CD8-positive, alpha-beta memory T cell (primary cell): Measurements from ENCODE around the gene TTC38. TPM values are rescaled to one million over a fixed set of nuclear protein-coding genes. Genes with fewer than 3 reads are reported as not detected.
"Not testable (repeated sequence)": the region's sequence is repeated elsewhere in the genome, so short reads cannot be mapped to it uniquely, and the experiment has no call there.

Experiments used
- CTCF ChIA-PET: fragments of 350-600 bp; sonication (Branson Sonifier 250); formaldehyde crosslinking; loops from one replicate; lab custom pipeline; 2021; ENCODE audit warnings: antibody characterized with exemption; lab: Charles Lee
- POLR2A ChIA-PET: fragments of 350-600 bp; sonication (Branson Sonifier 250); formaldehyde crosslinking; loops from one replicate; lab custom pipeline; 2021; ENCODE audit warnings: antibody characterized with exemption; lab: Charles Lee
- DNase-seq, 5 donors: peaks; one replicate each; pipeline versions ENCODE4 v3.0.0 to v3.0.0-alpha.2; 2020 to 2022; ENCODE audit warnings: mixed read lengths in 1 of 5
- H3K27ac ChIP-seq: one replicate; pipeline ENCODE4 v1.7.0; 2013; ENCODE audit warnings: low read depth, mild to moderate bottlenecking, low read length, moderate library complexity
- H3K27me3 ChIP-seq: 2 replicates; pipeline ENCODE4 v1.7.0; 2013; ENCODE audit warnings: low read length, mild to moderate bottlenecking; ENCODE audit not compliant: insufficient read depth, poor library complexity, severe bottlenecking
- H3K36me3 ChIP-seq: 2 replicates; pipeline ENCODE4 v1.7.0; 2013; ENCODE audit warnings: mild to moderate bottlenecking, low read length, moderate library complexity; ENCODE audit not compliant: insufficient read depth
- H3K4me1 ChIP-seq: 2 replicates; pipeline ENCODE4 v1.7.0; 2013; ENCODE audit warnings: mild to moderate bottlenecking, low read length, moderate library complexity; ENCODE audit not compliant: insufficient read depth
- H3K4me3 ChIP-seq: 2 replicates; pipeline ENCODE4 v1.7.0; 2013; ENCODE audit warnings: mild to moderate bottlenecking, low read length
- H3K9me3 ChIP-seq: 2 replicates; pipeline ENCODE4 v1.7.0; 2013; ENCODE audit warnings: mild to moderate bottlenecking, low read length
- H3K27ac Mint-ChIP-seq, 8 donors: one replicate each; pipeline ENCODE4 v1.8.0; 2020 to 2021; ENCODE audit warnings: mixed read lengths in 8 of 8, mild to moderate bottlenecking in 6 of 8, inconsistent platforms in 3 of 8, moderate library complexity in 3 of 8
- H3K27me3 Mint-ChIP-seq, 2 donors: one replicate each; pipeline ENCODE4 v1.8.0; 2020 to 2021; ENCODE audit warnings: mixed read lengths in 2 of 2, mild to moderate bottlenecking in 1 of 2, moderate library complexity in 1 of 2
- H3K36me3 Mint-ChIP-seq, 3 donors: one replicate each; pipeline ENCODE4 v1.8.0; 2020 to 2021; ENCODE audit warnings: mixed read lengths in 3 of 3, inconsistent platforms in 1 of 3, mild to moderate bottlenecking in 1 of 3
- H3K4me1 Mint-ChIP-seq, 3 donors: one replicate each; pipeline ENCODE4 v1.8.0; 2020 to 2021; ENCODE audit warnings: mixed read lengths in 3 of 3, inconsistent platforms in 1 of 3, mild to moderate bottlenecking in 1 of 3
- H3K4me3 Mint-ChIP-seq, 7 donors: one replicate each; pipeline ENCODE4 v1.8.0; 2020 to 2021; ENCODE audit warnings: mixed read lengths in 7 of 7, mild to moderate bottlenecking in 6 of 7, moderate library complexity in 4 of 7, inconsistent platforms in 2 of 7
- H3K9me3 Mint-ChIP-seq, 5 donors: one replicate each; pipeline ENCODE4 v1.8.0; 2020 to 2022; ENCODE audit warnings: mixed read lengths in 5 of 5, mild to moderate bottlenecking in 3 of 5, moderate library complexity in 2 of 5, inconsistent platforms in 1 of 5
- polyA plus RNA-seq: library from polyadenylated mRNA; unstranded; fragments of 300-500 nt; fragmentation: Illumina TruSeq; gene quantifications from one replicate; pipeline ENCODE4 v1.2.3, GENCODE V29; 2021
- total RNA-seq, 2 experiments: library from RNA; stranded (reverse); gene quantifications; one replicate each; pipeline ENCODE4 v1.2.3, GENCODE V29; 2021

TTC38 gene
- total and polyA plus RNA-seq, 3 experiments from 2014 or later: 15.6 to 20.0 (median 17.4) TPM

- Histone ChIP-seq H3K36me3 (no peaks in the 10 kb centered on the region), H3K4me1 (no peaks in the 10 kb centered on the region), H3K27me3 (peaks cover 30% of the 10 kb centered on the region), H3K4me3 (no peak overlapping the region), H3K9me3 (no peaks in the 10 kb centered on the region), H3K27ac (no peak overlapping the region)
- Mint-ChIP-seq H3K9me3 (no peaks in the 10 kb centered on the region), H3K36me3 (peaks cover 0 to 6% (median 0%) of the 10 kb centered on the region in 3 donors), H3K27me3 (peaks cover 33 to 64% of the 10 kb centered on the region in 2 donors), H3K4me3 (no peak overlapping the region), H3K27ac (peak overlapping the region in 1 of 8 donors; percentile 43), H3K4me1 (peaks cover 0 to 11% (median 0%) of the 10 kb centered on the region in 3 donors)
- CTCF ChIA-PET: no interaction called here
- POLR2A ChIA-PET: no interaction called here
- DNase-seq: no peak
Measured at GRCh38 chr22:46260038-46260437, 7.8 kb upstream of the TTC38 start.

GRCh38 chr22:46262449-46263215, 5.2 kb upstream of the TTC38 start:
- Mint-ChIP-seq H3K9me3 (no peaks in the 10 kb centered on the region), H3K27ac (no peak overlapping the region), H3K4me3 (peak overlapping the region in 4 of 7 donors; percentile 28 to 54 (median 38)), H3K36me3 (peaks cover 0 to 6% (median 4%) of the 10 kb centered on the region in 3 donors), H3K27me3 (peaks cover 34 to 63% of the 10 kb centered on the region in 2 donors), H3K4me1 (peaks cover 6 to 18% (median 6%) of the 10 kb centered on the region in 3 donors)
- no peaks in the 10 kb centered on the region for H3K36me3 ChIP-seq
- H3K9me3 ChIP-seq: no peaks in the 10 kb centered on the region
- DNase-seq: peak in 3 of 5 donors; percentile 19 to 20 (median 19)
- no peak overlapping the region for H3K27ac ChIP-seq
- H3K4me1 ChIP-seq: no peaks in the 10 kb centered on the region
- CTCF ChIA-PET: interaction anchor here (1.2 kb wide), 1 partner anchor 13 kb away, joined by 4 read pairs; the partner anchor contains the start of gene CDPF1
- H3K27me3 ChIP-seq: peaks cover 30% of the 10 kb centered on the region
- H3K4me3 ChIP-seq: no peak overlapping the region
- POLR2A ChIA-PET: interaction anchor here (0.7 kb wide), 1 partner anchor 12 kb away, joined by 3 read pairs; the partner anchor contains the start of gene CDPF1

- no peak for DNase-seq
- peak within 1 kb of the TSS; percentile 28 to 70 (median 52) for H3K4me3 Mint-ChIP-seq
- H3K9me3 Mint-ChIP-seq: no peaks in the 10 kb centered on the region
- peak within 1 kb of the TSS in 1 of 8 donors; percentile 78 for H3K27ac Mint-ChIP-seq
- H3K4me3 ChIP-seq: no peak within 1 kb of the TSS
- ChIA-PET CTCF (interaction anchor here (1.2 kb wide), 1 partner anchor 13 kb away, joined by 4 read pairs; the partner anchor contains the start of gene CDPF1), POLR2A (interaction anchor here (0.7 kb wide), 1 partner anchor 13 kb away, joined by 3 read pairs; the partner anchor contains the start of gene CDPF1)
- no peaks in the 10 kb centered on the region for H3K4me1 ChIP-seq
- peaks cover 30% of the 10 kb centered on the region for H3K27me3 ChIP-seq
- H3K27ac ChIP-seq: no peak within 1 kb of the TSS
- peaks cover 0 to 6% (median 5%) of the 10 kb centered on the region in 3 donors for H3K36me3 Mint-ChIP-seq
- no peaks in the 10 kb centered on the region for H3K9me3 ChIP-seq
- no peaks in the 10 kb centered on the region for H3K36me3 ChIP-seq
- peaks cover 8 to 20% (median 9%) of the 10 kb centered on the region in 3 donors for H3K4me1 Mint-ChIP-seq
- H3K27me3 Mint-ChIP-seq: peaks cover 34 to 57% of the 10 kb centered on the region in 2 donors
Measured at GRCh38 chr22:46263216-46263590, 4.6 kb upstream of the TTC38 start, which contains the start of gene PKDREJ. PKDREJ (minus strand) TSS chr22:46263343; CDS start chr22:46263322, 21 bp downstream.

- Mint-ChIP-seq H3K27me3 (peaks cover 32 to 44% of the 10 kb centered on the region in 2 donors), H3K4me1 (peaks cover 11 to 30% (median 17%) of the 10 kb centered on the region in 3 donors), H3K27ac (peak overlapping the region in 1 of 8 donors; percentile 26), H3K4me3 (peak overlapping the region in 3 of 7 donors; percentile 8 to 54 (median 16))
- H3K9me3 Mint-ChIP-seq, CTCF ChIA-PET, H3K27ac ChIP-seq, H3K4me3 ChIP-seq, H3K4me1 ChIP-seq, H3K36me3 ChIP-seq, POLR2A ChIA-PET, H3K36me3 Mint-ChIP-seq, DNase-seq, H3K9me3 ChIP-seq: not testable (repeated sequence)
- H3K27me3 ChIP-seq: peaks cover 30% of the 10 kb centered on the region
Measured at GRCh38 chr22:46264520-46264919, 3.3 kb upstream of the TTC38 start.

GRCh38 chr22:46265627-46266026, 2.2 kb upstream of the TTC38 start:
- peaks cover 33 to 34% of the 10 kb centered on the region in 2 donors for H3K27me3 Mint-ChIP-seq
- H3K36me3 Mint-ChIP-seq, H3K4me3 ChIP-seq, H3K27ac Mint-ChIP-seq, DNase-seq, H3K27ac ChIP-seq, POLR2A ChIA-PET, H3K9me3 Mint-ChIP-seq, H3K36me3 ChIP-seq, H3K4me1 ChIP-seq, H3K9me3 ChIP-seq, CTCF ChIA-PET: not testable (repeated sequence)
- peak overlapping the region in 2 of 7 donors; percentile 44 to 66 for H3K4me3 Mint-ChIP-seq
- H3K4me1 Mint-ChIP-seq: peaks cover 18 to 37% (median 25%) of the 10 kb centered on the region in 3 donors
- peaks cover 24% of the 10 kb centered on the region for H3K27me3 ChIP-seq

GRCh38 chr22:46269564-46269963, 1.8 kb downstream of the TTC38 start:
- Mint-ChIP-seq H3K27ac (peak overlapping the region in 1 of 8 donors; percentile 87), H3K27me3 (peaks cover under 1 to 4% of the 10 kb centered on the region in 2 donors), H3K4me3 (peak overlapping the region; percentile 73 to 95 (median 90)), H3K9me3 (no peaks in the 10 kb centered on the region), H3K36me3 (peaks cover 0 to 28% (median 2%) of the 10 kb centered on the region in 3 donors), H3K4me1 (peaks cover 18 to 27% (median 25%) of the 10 kb centered on the region in 3 donors)
- Histone ChIP-seq H3K36me3 (no peaks in the 10 kb centered on the region), H3K4me1 (peaks cover 4% of the 10 kb centered on the region), H3K27ac (no peak overlapping the region), H3K9me3 (no peaks in the 10 kb centered on the region), H3K27me3 (no peaks in the 10 kb centered on the region), H3K4me3 (no peak overlapping the region)
- ChIA-PET POLR2A (interaction anchor here (1.1 kb wide), 1 partner anchor 19 kb away, joined by 4 read pairs; the partner anchor contains the start of gene CDPF1), CTCF (no interaction called here)
- no peak for DNase-seq

GRCh38 chr22:46272196-46272595, 4.4 kb downstream of the TTC38 start:
- Histone ChIP-seq H3K27ac (no peak overlapping the region), H3K9me3 (no peaks in the 10 kb centered on the region), H3K36me3 (peaks cover 9% of the 10 kb centered on the region), H3K27me3 (no peaks in the 10 kb centered on the region), H3K4me3 (no peak overlapping the region), H3K4me1 (peaks cover 4% of the 10 kb centered on the region)
- ChIA-PET POLR2A (no interaction called here), CTCF (no interaction called here)
- Mint-ChIP-seq H3K36me3 (peaks cover 10 to 43% (median 11%) of the 10 kb centered on the region in 3 donors), H3K4me1 (peaks cover 25 to 39% (median 38%) of the 10 kb centered on the region in 3 donors), H3K9me3 (no peaks in the 10 kb centered on the region), H3K4me3 (no peak overlapping the region), H3K27ac (peak overlapping the region in 1 of 8 donors; percentile 72), H3K27me3 (peaks cover 0 to 4% of the 10 kb centered on the region in 2 donors)
- no peak for DNase-seq
